GM19455 (cell line): ENCODE data around the gene HOXB9.

Experiments
- ATAC-seq: cut with Tn5 transposase; IDR thresholded peaks from one replicate; pipeline ENCODE4 v1.9.1; 2021; ENCODE audit not compliant: unreplicated experiment

The HOXB9 gene

DNA sequence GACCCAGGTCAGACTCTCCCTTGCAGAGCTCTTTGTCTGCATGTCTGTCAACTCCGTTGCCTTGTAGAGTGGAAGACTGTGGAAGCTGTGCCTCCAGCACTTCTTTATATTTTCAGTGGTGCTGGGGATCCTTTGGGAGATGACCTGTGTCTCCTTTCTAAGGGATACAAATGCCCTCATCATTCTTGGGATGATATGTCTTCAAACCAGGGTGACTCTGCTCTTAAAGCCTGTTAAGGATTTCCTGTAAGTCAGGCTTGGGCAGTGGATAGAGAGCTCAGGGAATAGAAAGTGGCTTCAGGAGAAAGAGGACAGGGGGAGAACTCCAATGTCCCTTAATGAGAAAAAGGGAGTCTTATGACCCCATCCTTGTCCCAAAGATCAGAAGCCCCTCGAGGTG is 37.6 kb downstream of the HOXB9 start:
- ATAC-seq = no peak

DNA sequence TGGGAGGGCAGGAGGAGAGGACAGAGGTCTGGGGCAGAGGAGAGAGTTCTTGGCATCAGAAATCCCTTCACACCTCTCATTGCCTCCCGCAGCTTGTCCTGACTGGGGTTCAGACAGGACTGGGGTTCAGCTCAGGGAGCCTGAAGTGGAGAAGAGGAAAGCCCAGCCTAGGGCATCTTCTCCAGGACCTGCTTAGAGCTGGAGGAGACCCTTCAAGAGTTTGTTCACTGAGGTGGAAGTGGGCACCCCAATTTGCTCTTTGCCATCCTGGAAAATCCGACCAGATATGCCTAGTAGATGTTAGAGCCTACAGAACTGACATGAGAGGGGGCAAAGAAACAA is 38.1 kb downstream of the HOXB9 start:
- ATAC-seq = no peak

DNA sequence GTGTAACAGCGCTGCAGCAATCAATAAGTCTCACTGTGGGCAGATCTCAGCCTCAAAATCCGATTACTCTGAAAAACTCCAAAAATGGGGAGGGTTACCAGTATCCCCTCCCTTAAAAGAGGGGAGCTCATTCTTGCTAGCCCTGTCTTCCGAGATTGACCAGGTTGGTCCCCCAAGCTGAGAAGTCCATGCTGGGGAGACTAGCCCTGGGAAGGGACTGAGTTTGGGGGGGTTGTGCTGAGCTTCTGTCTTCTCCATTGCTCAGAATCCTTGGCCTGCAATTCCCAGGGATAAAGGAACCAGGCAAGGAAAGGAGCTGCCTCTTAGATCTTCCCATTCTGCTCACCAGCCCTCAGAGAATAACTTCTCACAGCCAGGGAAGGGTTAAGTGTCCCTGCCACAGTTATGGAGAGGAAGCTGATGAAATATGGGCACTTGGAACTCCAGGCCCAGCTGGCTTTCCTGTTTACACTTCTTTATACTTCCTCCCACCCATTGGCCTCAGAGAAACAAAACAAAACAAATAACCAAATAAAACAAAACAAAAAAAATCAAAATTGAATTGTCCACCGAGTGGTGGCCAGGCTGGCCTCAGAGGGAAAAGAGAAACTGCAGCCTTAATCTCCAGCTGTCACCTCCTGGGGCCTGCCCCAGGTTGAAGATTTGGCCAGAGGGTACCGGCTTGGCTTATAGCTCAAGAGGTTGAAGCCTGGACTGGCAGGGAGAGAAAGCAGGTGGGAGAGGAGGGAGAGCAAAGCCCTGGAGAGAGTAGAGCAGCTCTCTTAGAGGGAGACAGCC is 38.7 kb downstream of the HOXB9 start:
- no peak for ATAC-seq

DNA sequence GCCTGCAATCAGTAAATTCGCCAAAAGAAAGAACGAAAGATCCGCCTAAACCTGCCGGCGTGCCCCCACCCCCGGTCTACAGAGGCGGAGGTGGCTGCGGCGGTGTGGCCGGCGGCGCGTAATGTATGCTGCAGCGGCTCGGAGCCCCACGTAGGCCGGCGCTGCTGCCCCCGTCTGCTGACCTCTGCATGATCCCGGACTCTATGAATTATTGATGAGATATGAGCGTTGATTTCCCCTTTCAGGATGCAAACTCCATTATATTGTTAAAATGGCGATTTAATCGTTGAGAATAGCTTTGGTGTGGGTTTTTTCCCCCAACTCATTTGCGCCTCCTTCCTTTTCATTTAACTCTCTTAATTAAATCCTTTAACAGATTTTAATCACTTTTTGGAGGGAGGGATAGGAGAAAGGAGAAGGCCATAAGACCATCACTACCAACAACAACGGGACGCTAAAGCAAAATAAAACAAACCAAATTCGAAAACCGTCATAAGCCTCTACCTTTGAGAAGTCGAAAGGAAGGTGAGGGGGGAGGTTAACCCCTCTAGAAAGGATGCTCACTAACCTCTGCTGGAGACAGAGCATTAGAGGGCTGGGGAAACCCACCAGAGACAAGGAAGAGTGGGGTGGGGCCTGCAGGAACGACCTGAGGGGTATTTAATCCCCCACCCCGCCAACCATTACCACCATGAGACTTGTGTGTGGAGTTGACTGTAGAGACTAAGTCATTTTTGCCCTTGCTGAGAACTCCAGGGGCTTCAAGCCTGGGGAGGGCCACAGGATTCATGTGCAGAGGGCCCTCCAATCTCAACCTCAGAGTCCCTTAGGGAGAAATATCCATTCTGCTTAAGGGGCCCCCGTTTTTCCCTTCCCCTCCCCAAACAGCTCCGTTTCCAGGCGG is 39.6 kb downstream of the HOXB9 start:
- no peak for ATAC-seq

DNA sequence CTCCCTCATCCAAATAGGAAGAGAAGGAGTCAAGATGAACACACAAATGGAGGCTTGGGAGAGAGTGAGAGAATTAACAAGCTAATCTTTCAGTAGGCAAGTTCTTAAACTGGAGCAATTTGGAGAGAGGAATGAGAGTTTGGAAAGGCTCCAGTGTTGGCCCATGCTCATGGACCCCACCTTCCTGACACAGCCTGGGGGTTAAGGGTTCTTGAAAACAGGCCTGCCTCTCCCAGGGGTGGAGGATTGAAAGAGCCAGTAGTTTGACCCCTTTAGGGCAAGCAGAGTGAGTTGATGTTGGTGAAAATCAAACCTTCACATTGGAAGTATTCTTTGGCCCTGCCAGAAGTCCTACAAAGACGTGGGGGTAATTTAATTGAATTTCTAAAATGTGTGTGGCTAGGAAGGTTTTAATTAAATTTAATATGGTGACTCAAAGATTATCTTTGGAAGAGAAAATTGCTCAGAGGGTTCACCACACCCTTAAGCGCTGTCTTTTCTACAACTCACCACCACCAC is 41.9 kb downstream of the HOXB9 start:
- ATAC-seq = no peak

DNA sequence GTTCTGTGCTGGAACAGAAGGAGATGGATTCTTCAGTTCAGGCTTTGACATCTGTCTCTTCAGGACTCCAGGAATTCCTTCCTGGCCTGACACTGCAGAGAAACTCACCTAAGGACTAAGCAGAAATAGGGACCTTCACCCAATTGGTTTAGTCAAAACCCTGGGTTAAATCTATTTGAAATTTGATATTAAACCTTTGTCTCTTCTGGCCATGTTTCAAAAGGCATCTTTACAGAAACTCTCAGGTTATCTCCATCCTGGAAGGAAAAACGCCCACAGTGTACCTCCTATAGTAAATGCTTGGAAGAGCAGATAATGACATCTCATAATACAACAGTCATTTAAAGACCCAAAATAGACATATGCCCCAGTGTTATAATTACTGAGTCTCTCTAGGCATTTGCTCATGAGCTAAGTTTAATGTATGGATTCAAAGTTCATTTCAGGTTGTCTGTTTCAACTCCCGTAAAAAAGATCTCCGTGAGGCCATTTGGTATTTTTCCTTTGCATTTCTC is 42.4 kb downstream of the HOXB9 start:
- no peak for ATAC-seq

DNA sequence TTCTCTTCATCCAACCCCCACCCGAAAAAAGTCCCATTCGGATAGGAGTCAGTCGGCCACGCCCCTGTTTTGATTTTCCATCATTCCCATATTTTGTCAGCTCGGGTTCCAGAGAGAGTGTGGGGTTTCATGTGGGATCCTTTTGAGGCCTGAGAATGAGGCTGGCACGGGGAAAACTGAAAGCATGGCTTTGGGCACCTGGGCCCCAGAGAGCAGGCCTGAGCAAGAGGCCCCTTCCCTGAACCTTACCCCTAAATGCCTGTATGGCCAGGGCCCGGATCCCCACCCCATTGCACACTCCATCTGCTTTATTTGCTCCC is 43.4 kb downstream of the HOXB9 start:
- no peak for ATAC-seq

DNA sequence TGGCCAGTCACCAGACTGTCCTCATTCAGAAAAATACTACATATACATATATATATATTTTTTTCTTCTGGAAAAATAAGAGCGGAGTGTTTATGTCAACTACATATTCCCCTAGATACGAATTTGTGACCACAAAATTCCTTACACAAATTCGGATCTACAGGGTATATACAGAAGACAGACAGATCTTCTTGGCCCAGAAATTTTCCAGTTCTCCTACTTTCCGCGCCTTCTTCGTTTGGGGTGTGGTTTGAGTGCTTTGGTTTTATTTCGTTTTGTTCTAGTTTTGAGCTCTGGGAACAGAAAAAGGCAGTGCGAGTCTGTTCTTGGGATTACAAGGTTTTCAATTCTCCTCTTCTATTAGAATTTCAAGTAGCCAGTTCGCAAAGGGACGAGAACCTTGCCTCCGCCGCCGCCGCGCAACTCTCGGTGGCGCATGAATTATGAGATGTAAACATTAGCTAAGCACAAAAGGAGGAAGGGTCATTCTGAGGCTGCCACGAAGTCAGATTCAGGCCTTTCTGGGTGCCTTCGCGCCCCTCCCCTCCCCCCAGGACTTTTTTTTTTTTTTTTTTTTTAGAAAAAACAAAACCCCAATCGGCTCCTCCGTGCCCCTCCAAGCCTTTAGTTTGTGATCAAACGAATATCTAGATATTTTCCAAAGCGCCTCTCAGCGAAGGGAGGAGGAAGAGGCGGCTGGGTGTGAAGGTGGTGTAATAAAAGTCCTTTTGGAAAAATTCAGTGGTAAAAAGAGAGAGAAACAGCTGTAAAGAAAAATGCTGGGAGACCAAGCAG is 46.2 kb downstream of the HOXB9 start:
- ATAC-seq = no peak

DNA sequence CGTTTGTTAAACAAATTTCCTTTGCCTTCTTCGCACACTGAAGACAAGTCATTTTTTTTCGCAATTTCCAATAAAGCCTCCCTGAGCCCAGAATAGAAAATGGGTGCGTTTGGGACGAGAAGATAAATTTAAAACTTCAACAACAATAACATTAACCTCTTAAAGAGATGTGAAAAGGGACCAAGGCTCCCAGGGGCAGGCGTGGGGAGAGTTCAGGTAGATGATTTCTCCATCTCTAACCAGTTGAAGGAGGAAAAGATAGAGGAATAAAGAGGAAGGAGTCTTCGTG is 46.7 kb downstream of the HOXB9 start:
- no peak for ATAC-seq

DNA sequence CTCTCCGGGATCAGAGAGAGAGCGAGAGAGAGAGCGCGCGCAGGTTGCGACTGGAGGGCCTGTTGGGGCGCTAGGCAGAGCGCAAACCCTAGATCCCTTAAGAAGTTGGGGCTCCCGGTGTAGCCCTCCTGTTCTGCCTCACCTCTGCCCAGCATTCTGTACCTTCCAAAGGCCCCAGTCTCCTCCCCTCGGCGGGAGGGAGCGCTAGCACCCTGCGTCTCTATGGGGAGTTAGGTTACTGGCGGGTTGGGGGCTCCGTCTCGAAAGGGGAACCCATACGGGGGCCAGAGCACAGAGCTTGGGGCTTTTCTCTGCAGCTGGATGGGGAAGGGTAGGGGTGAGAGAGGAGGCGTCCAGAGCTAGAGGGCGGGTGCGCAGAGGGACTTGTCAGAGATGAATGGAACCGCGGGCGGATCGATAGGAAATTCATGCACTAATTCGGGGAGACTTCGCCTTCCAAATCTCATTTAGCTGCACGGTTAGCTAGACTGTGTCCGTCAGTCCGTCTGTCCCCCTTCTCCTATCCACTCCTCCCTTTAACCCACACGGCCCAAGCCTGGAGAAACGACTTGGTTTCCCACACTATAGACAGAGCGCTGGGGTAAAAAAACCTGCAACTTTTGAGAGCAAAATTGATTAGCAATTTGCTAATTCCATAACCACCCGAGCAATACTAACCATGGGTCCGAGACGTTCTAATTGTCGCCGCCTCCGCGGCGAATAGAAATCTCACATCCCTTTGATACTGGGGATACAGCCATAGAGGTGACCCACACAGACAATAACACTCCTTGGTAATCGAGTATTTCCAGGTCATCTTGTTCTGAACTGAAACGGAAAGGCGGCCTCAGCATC is 47.3 kb downstream of the HOXB9 start:
- peak; percentile 13 for ATAC-seq

DNA sequence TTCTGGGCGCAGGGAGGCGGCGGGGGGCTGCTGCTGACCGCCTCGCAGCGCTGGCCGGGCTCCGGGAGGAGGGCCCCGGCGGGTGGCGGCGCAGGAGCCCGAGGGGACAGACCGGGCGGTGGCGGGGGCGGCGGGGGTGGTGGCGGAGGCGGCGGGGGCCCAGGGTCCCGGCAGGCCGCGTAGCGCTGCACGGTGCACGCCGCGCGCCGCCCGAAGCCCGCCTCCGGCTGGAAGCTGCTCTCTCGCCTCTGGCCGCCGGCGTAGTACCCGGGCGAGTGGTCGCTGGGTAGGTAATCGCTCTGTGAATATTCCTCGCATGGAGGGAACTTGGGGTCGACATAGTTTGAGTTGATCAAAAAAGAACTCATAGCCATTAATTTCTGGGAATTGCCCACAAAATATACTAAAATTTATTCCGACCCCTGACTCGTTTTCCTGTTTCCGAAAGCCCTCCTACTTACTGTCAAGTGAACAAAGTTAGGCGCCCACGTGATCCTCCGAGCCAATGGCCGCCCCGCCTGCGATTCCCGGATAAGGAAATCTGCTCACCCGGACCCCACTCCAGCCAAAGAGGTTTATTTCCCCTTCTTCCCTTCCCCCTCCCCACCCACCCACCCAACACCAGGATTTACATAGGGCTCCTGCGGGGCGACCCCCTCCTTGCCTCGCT is 48.1 kb downstream of the HOXB9 start, which contains the start of gene HOXB4:
Gene HOXB4, minus strand, starts transcription at position 405 of the 670 bp plus-strand sequence. Its CDS starts 31 bp downstream, at position 374.
- peak; percentile 53 for ATAC-seq

DNA sequence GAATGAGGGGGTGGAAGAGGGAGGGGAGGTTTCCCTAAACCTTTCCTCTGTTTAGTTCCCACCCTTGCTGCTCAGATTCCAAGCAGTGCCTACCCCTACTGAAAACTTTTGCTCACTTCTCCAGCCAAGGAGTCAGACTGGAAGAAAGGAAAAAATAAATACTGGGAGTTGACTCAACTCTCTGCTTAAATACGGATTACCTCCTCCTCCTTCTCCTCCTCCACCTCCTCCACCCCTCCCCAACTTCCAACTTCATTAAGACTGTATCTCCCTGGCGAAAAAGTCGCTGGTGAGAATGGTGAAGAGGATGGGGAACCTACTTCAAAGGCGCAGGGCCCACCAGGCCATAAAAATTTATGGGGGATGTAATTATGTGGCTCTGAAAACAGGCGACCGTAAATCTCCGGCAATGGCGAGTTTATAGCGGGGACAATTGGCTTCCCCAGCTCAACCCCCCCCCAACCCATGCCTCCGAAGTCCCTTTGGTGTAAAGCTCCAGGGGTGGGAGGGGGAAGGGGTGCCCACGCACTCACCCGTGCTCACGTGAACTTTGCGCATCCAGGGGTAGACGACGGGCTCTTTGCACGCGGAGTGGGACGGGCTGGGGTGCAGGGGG is 48.7 kb downstream of the HOXB9 start:
- ATAC-seq = no peak

DNA sequence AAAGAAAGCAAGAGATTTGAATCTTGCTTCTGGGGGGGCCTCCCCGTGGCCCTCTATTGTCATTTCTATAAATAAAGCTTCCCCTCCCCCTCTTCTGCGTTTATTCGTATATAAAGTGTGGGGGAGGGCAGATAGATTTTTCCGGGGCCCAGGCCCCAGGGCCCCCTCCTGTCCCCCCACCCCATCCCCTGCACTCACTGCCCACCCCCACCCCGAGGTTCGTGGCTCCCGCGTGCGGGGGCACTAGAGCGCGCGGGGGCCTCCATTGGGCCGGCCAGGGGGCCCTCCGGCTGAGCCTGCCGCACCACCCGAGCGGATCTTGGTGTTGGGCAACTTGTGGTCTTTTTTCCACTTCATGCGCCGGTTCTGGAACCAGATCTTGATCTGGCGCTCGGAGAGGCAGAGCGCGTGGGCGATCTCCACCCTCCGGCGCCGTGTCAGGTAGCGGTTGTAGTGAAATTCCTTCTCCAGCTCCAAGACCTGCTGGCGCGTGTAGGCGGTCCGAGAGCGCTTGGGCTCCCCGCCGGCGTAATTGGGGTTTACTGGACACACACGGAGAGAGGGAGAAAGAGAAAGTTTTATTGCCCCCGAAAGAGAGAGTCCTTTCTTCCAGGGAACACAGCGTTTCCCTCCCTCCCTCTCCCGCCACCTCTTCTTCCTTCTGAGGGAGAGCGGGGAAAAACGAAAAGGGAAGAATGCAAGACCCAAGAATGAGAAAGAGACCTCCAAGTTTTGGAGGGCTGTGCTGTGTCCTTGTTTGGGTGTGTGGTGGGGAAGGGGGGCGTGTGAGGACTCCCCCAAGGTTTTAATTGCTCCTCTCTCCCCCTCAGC is 49.5 kb downstream of the HOXB9 start:
- no peak for ATAC-seq

DNA sequence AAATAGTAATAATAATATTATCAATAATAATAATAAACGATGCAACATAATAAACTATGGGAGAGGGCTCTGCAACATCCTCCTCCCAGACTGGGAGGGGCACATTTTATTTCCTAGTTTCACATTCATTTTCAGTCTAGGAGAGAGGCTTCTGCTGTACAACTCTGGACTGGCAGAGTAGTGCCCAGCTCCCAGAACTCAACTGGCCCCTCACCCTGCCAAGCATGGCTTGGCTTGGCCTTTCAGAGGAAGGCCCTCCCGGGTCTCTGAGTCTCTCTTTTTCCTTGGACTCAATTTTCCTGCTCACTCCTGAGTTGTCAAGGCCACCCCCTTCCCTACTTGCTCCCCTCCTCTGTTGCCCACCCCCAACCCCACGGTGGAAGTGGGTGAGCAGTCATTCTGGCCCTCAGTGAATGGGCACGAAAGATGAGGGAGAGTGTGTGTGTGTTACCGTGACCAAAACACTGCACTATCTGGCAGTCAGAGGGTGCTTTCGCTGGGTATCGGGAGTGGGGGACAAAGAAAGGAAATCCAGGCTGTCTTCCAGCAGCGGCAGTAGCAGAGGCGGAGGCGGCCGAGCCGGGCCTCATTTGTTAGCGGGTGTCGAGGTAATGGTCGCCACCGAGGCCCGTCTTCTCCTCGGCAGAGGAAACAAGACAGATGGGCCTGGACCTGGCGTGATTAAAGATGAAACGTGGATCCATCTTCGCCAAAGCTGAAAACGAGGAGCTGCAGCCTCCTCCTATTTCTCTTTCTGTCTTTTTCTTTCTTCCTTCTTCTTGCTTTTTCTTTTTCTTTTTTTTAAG is 50.3 kb downstream of the HOXB9 start:
- no peak for ATAC-seq

DNA sequence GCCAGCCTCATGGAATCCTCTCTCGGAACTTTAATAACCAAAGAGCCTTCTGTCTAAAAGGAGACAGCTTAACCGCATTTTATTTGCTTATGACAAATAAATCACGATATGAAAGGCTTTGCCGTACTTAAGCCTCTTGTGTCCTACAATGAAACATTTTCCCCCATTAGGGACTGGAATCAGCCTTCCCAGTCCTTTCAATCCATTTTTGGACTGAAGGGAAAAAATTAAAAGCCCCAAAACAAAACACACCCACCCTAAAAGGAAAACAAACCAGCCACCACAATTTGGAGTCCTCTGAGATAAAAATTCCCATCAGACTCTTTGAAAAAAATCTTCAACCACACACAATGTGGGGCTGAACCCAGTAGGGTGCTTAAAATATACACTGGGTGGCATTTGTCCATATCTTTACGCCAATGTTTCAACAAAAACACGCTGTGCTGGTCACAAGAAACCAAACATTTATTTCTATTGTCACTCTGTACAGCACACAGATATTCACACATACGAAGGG is 51.0 kb downstream of the HOXB9 start:
- no peak for ATAC-seq

DNA sequence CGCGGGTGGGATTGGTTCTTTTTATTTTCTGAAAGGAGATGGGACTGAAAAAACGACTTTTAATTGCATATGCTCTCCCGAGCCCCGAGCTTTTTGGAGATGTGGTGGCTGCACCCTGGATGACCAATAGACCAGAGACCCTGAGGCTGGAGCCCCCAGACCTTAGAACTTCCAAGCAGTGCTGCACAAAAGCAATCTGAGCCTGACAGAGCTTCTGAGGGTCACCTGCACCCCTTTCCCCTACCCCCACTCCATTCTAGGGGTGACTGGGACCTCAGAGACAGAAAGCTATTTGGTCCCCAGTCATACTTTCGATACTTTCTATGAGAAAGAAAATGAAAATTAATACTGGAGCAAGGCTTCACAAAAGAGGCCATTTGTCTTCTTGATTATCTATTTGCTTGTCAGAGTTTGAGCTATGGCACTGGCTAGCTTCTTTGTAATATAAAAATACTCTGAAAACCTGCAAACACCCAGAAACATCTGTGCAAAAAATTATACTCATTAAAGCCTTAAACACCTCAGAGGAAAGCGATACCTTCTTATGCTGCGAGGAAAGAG is 51.6 kb downstream of the HOXB9 start:
- ATAC-seq = no peak

DNA sequence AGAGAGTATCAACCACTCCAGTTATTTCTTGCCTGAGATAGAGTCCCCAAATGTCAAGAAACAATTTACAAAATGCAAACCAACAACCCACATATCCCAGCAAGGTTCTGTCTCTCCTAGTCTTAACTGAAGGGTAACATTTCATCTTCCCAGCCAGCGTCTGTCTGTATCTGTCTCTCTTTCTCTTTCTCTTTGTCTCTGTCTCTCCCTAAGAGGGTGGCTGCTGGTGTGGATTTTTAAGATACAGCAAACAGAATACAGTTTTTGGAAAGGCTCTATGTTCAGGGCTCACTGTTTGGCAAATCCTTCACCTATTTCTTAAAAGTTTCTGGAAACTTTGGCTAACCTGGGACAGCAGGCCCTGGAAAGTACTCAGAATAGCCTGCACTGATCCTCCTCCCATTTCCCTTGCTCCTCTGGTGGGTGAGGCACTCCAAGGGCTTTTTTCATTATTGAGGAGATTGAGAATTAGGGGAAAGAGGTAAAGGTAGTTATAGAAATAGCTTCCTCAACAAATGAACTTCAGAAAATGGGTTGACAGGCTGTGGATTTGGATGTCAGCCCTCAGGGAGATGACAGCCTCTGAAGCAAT is 54.2 kb downstream of the HOXB9 start:
- ATAC-seq = no peak
